ENCODE results near the gene C16orf92. TPM values are rescaled to one million over a fixed set of nuclear protein-coding genes. Genes with fewer than 3 reads are reported as not detected.

C16orf92 gene
- total RNA-seq, 1 donor from 2014 or later, result not detected

GRCh38 chr16:29975811-29976511, 47.0 kb upstream of the C16orf92 start:
- ChIA-PET POLR2A (interaction anchor here (1.1 to 1.5 kb wide), 3 partner anchors 10 to 116 kb away, joined by 3 to 4 read pairs (median 3); partner anchors contain the start of gene TBX6), CTCF (interaction anchor here (1.6 kb wide), 1 partner anchor 30 kb away, joined by 4 read pairs; no protein-coding TSS in a partner anchor)
- Mint-ChIP-seq H3K27me3 (no peaks in the 10 kb centered on the region), H3K4me1 (peaks cover 39% of the 10 kb centered on the region), H3K4me3 (peak overlapping the region; percentile 96), H3K36me3 (ENCODE audit: low read depth) (peaks cover 38% of the 10 kb centered on the region), H3K9me3 (no peaks in the 10 kb centered on the region), H3K27ac (peak overlapping the region; percentile 31)
- intact Hi-C loops (cut with micrococcal nuclease), result no loop called here
- no peak for TF ChIP-seq CTCF (IDR thresholded peaks at IDR 0.05)
- DNase-seq (no peak), ATAC-seq (ENCODE audit: low read depth) (no peak)

GRCh38 chr16:29977063-29977825, 45.8 kb upstream of the C16orf92 start:
- DNase-seq (no peak), ATAC-seq (ENCODE audit: low read depth) (no peak)
- POLR2A ChIA-PET, result interaction anchor here (0.5 kb wide), 1 partner anchor 36 kb away, joined by 3 read pairs; no protein-coding TSS in a partner anchor
- H3K4me1 Mint-ChIP-seq, result peaks cover 39% of the 10 kb centered on the region
- H3K4me3 Mint-ChIP-seq, result no peak overlapping the region
- intact Hi-C loops (cut with micrococcal nuclease), result no loop called here
- TF ChIP-seq CTCF (IDR thresholded peaks at IDR 0.05), result no peak
- no peak overlapping the region for H3K27ac Mint-ChIP-seq
- CTCF ChIA-PET, result no interaction called here
- H3K9me3 Mint-ChIP-seq, result no peaks in the 10 kb centered on the region
- no peaks in the 10 kb centered on the region for H3K27me3 Mint-ChIP-seq
- H3K36me3 Mint-ChIP-seq (ENCODE audit: low read depth), result peaks cover 47% of the 10 kb centered on the region

GRCh38 chr16:29978081-29978480, 44.9 kb upstream of the C16orf92 start:
- H3K4me1 Mint-ChIP-seq, result peaks cover 34% of the 10 kb centered on the region
- CTCF ChIA-PET, result no interaction called here
- no peaks in the 10 kb centered on the region for H3K27me3 Mint-ChIP-seq
- H3K36me3 Mint-ChIP-seq (ENCODE audit: low read depth), result peaks cover 55% of the 10 kb centered on the region
- ATAC-seq (ENCODE audit: low read depth), result no peak
- no peak for DNase-seq
- H3K9me3 Mint-ChIP-seq, result no peaks in the 10 kb centered on the region
- intact Hi-C loops (cut with micrococcal nuclease), result no loop called here
- POLR2A ChIA-PET, result interaction anchor here (0.5 to 0.6 kb wide), 2 partner anchors 35 to 1284 kb away, joined by 3 to 13 read pairs; no protein-coding TSS in a partner anchor
- H3K4me3 Mint-ChIP-seq, result no peak overlapping the region
- TF ChIP-seq CTCF (IDR thresholded peaks at IDR 0.05), result no peak
- no peak overlapping the region for H3K27ac Mint-ChIP-seq

- intact Hi-C loops (cut with micrococcal nuclease), result no loop called here
- no peak for ATAC-seq (ENCODE audit: low read depth)
- Mint-ChIP-seq H3K27me3 (no peaks in the 10 kb centered on the region), H3K27ac (no peak overlapping the region), H3K36me3 (ENCODE audit: low read depth) (peaks cover 60% of the 10 kb centered on the region), H3K4me1 (peaks cover 29% of the 10 kb centered on the region), H3K9me3 (no peaks in the 10 kb centered on the region), H3K4me3 (no peak overlapping the region)
- ChIA-PET POLR2A (interaction anchor here (0.6 kb wide), 1 partner anchor 1284 kb away, joined by 13 read pairs; no protein-coding TSS in a partner anchor), CTCF (no interaction called here)
- no peak for DNase-seq
- TF ChIP-seq CTCF (IDR thresholded peaks at IDR 0.05), result no peak
Observed at GRCh38 chr16:29978564-29979270, 44.3 kb upstream of the C16orf92 start.

Data from activated B cell treated with CpG ODN at 0.5 μM for 24 hours (primary cell).